HepG2 (cell line): ENCODE measurements around the gene GMPPB. TPM values are rescaled to one million over a fixed set of nuclear protein-coding genes. Genes with fewer than 3 reads are reported as not detected.
A peak's percentile ranks its signal among the peaks of the same experiment; 100 is the strongest.

Experiments
- DDIT3 ChIP-seq: sonication (generic); formaldehyde crosslinking; IDR thresholded peaks from 2 replicates; pipeline ENCODE4 v1.4.0; 2020; ENCODE audit warnings: mild to moderate bottlenecking, missing genetic modification reagents
- FOSL2 ChIP-seq: sonication (generic); formaldehyde crosslinking; IDR thresholded peaks from 2 replicates; pipeline ENCODE4 v1.4.0; 2020; ENCODE audit warnings: missing genetic modification reagents
- FOXP1 ChIP-seq, 2 experiments: fragments of 450-650 bp in 1 of 2; IDR thresholded peaks; 2 replicates each; pipeline ENCODE4 v1.6.1; 2017 to 2018; ENCODE audit warnings: antibody characterized with exemption in 1 of 2
- HMG20A ChIP-seq: IDR thresholded peaks from 2 replicates; pipeline ENCODE4 v1.6.1; 2016; ENCODE audit warnings: borderline replicate concordance
- HOXA7 ChIP-seq: sonication (generic); formaldehyde crosslinking; IDR thresholded peaks from 2 replicates; pipeline ENCODE4 v1.8.1; 2022; ENCODE audit warnings: mild to moderate bottlenecking, missing genetic modification reagents, moderate library complexity
- KLF15 ChIP-seq: sonication (generic); formaldehyde crosslinking; IDR thresholded peaks from 2 replicates; pipeline ENCODE4 v1.8.1; 2023; ENCODE audit warnings: borderline replicate concordance, mild to moderate bottlenecking, inconsistent platforms, missing genetic modification reagents, mixed read lengths
- REL ChIP-seq: sonication (generic); formaldehyde crosslinking; conservative IDR thresholded peaks from 2 replicates; pipeline ENCODE4 v1.8.0; 2022; ENCODE audit warnings: mild to moderate bottlenecking, missing genetic modification reagents, moderate library complexity
- RFX1 ChIP-seq: fragments of 450-650 bp; IDR thresholded peaks from 2 replicates; pipeline ENCODE4 v1.6.1; 2017
- RNF2 ChIP-seq: fragments of 450-650 bp; conservative IDR thresholded peaks from 2 replicates; pipeline ENCODE4 v1.6.1; 2016; ENCODE audit warnings: low read depth
- SMARCE1 ChIP-seq: fragments of 450-650 bp; IDR thresholded peaks from 2 replicates; pipeline ENCODE4 v1.6.1; 2017; ENCODE audit warnings: borderline replicate concordance
- ZNF138 ChIP-seq: sonication (generic); formaldehyde crosslinking; IDR thresholded peaks from 2 replicates; pipeline ENCODE4 v1.5.0; 2020; ENCODE audit warnings: mild to moderate bottlenecking, low read depth, missing genetic modification reagents
- ZNF333 ChIP-seq: sonication (generic); formaldehyde crosslinking; IDR thresholded peaks from 2 replicates; pipeline ENCODE4 v1.4.0; 2020; ENCODE audit warnings: mild to moderate bottlenecking, missing genetic modification reagents, borderline replicate concordance
- ZNF33A ChIP-seq: sonication (generic); formaldehyde crosslinking; IDR thresholded peaks from 2 replicates; pipeline ENCODE4 v1.5.1; 2020; ENCODE audit warnings: missing genetic modification reagents, mild to moderate bottlenecking, moderate library complexity, borderline replicate concordance
- ZNF562 ChIP-seq: sonication (generic); formaldehyde crosslinking; IDR thresholded peaks from 2 replicates; pipeline ENCODE4 v1.8.0; 2022; ENCODE audit warnings: missing genetic modification reagents, borderline replicate concordance
- ZNF607 ChIP-seq: sonication (generic); formaldehyde crosslinking; IDR thresholded peaks from 2 replicates; pipeline ENCODE4 v1.5.1; 2020; ENCODE audit warnings: missing genetic modification reagents, mild to moderate bottlenecking, borderline replicate concordance
- ZNF724P ChIP-seq: sonication (generic); formaldehyde crosslinking; IDR thresholded peaks from 2 replicates; pipeline ENCODE4 v1.8.0; 2022; ENCODE audit warnings: missing genetic modification reagents, borderline replicate concordance
- ZNF816 ChIP-seq: sonication (generic); formaldehyde crosslinking; IDR thresholded peaks from 2 replicates; pipeline ENCODE4 v1.8.0; 2022; ENCODE audit warnings: missing genetic modification reagents, mild to moderate bottlenecking, borderline replicate concordance
- polyA plus RNA-seq, 8 experiments: library from polyadenylated mRNA; depleted of rRNA in 3 of 8; stranded (reverse) in 7 of 8; unstranded in 1 of 8; fragments of >200 nt; fragmentation: Illumina TruSeq in 4 of 8; extraction: Trizol in 4 of 8; gene quantifications; 2 replicates each; pipeline versions ENCODE4 v1.2.1 to v1.2.3, GENCODE V29; 2011 to 2016; ENCODE audit warnings: low read depth in 4 of 8, missing spikeins in 1 of 8, mixed read lengths in 1 of 8; ENCODE audit not compliant: insufficient read depth in 1 of 8
- total RNA-seq, 5 experiments: library from RNA; depleted of rRNA; stranded (reverse); fragments of >200 nt; fragmentation: Illumina TruSeq; extraction: Trizol; gene quantifications; 2 replicates each; pipeline ENCODE4 v1.2.3, GENCODE V29; 2016; ENCODE audit warnings: low read depth in 1 of 5
- TF ChIP-seq, protein P1 (sequence below): fragments of 450-650 bp; IDR thresholded peaks from 2 replicates; pipeline ENCODE4 v1.6.1; 2016
- TF ChIP-seq, protein P2 (sequence below): sonication (generic); formaldehyde crosslinking; IDR thresholded peaks from 2 replicates; pipeline ENCODE4 v1.5.1; 2020; ENCODE audit warnings: mild to moderate bottlenecking, missing genetic modification reagents
- TF ChIP-seq, protein P3 (sequence below): sonication (generic); formaldehyde crosslinking; IDR thresholded peaks from 2 replicates; pipeline ENCODE4 v1.5.1; 2020; ENCODE audit warnings: mild to moderate bottlenecking, missing genetic modification reagents, borderline replicate concordance
- TF ChIP-seq, protein P4 (sequence below): IDR thresholded peaks from 2 replicates; pipeline ENCODE4 v1.6.1; 2016; ENCODE audit warnings: missing compliant biosample characterization, missing genetic modification reagents, borderline replicate concordance

Gene GMPPB
- total and polyA plus RNA-seq, 2 of the 13 experiments (the other 11 are each of a cell fraction or from before 2014, with no cell fraction given) = 6.5 to 23.1 TPM

DNA sequence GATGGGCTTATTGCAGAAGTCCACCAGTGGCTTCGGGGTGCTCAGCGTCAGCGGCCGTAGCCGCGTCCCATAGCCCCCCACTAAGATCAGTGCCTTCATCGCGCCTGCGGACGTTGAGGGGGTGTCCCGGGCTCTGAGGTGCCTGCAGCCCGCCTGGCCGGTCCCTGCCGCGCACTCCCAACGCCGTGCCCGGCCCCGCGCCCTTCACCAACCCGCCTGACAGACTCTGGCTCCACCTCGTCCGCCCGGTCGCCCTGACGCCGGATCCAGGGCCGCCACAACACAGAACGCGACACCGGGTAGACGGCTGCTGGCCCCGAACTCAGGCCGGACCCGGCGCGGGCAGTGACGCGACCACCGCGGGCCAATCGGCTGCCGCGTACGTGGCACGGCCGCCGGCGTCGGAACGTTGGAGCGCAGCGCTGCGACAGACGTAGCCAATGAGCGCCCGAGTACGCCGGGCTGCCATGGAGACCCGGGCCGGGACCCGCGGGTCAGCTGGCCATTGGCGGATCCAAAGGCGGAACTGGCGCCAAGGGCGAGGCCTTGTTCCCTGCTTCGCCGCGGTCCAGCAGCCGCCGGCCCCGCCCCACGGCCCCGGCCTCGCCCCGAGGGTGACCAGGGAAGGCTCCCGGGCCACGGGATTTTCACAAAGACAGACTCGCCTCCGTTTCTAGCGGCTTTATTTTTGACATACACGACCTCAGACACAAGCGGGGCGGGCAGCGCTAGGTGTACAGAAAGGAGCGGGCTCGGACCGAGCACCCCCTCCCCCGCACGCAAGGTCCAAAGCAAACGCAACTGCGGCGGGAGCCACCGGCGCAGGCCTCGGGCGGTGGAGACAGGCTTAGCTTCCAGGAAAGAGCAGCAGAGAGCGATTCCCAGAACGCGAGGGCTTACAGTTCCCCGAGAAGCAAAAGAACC is at the start of gene GMPPB (continued):
- TF ChIP-seq, protein P1, sequence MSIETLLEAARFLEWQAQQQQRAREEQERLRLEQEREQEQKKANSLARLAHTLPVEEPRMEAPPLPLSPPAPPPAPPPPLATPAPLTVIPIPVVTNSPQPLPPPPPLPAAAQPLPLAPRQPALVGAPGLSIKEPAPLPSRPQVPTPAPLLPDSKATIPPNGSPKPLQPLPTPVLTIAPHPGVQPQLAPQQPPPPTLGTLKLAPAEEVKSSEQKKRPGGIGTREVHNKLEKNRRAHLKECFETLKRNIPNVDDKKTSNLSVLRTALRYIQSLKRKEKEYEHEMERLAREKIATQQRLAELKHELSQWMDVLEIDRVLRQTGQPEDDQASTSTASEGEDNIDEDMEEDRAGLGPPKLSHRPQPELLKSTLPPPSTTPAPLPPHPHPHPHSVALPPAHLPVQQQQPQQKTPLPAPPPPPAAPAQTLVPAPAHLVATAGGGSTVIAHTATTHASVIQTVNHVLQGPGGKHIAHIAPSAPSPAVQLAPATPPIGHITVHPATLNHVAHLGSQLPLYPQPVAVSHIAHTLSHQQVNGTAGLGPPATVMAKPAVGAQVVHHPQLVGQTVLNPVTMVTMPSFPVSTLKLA = peak; percentile 35; the same call in 1 of the 2 replicates
- TF ChIP-seq, protein P2, sequence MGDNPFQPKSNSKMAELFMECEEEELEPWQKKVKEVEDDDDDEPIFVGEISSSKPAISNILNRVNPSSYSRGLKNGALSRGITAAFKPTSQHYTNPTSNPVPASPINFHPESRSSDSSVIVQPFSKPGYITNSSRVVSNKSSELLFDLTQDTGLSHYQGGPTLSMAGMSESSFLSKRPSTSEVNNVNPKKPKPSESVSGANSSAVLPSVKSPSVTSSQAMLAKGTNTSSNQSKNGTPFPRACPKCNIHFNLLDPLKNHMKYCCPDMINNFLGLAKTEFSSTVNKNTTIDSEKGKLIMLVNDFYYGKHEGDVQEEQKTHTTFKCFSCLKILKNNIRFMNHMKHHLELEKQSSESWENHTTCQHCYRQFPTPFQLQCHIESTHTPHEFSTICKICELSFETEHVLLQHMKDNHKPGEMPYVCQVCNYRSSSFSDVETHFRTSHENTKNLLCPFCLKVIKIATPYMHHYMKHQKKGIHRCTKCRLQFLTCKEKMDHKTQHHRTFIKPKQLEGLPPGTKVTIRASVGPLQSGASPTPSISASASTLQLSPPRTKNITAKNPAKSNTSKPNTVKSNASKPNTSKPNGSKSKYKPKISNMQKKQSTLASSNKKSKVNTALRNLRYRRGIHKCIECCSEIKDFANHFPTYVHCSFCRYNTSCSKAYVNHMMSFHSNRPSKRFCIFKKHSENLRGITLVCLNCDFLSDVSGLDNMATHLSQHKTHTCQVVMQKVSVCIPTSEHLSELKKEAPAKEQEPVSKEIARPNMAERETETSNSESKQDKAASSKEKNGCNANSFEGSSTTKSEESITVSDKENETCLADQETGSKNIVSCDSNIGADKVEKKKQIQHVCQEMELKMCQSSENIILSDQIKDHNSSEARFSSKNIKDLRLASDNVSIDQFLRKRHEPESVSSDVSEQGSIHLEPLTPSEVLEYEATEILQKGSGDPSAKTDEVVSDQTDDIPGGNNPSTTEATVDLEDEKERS (CRISPR knock-in tag) = no peak
- TF ChIP-seq, protein P3, sequence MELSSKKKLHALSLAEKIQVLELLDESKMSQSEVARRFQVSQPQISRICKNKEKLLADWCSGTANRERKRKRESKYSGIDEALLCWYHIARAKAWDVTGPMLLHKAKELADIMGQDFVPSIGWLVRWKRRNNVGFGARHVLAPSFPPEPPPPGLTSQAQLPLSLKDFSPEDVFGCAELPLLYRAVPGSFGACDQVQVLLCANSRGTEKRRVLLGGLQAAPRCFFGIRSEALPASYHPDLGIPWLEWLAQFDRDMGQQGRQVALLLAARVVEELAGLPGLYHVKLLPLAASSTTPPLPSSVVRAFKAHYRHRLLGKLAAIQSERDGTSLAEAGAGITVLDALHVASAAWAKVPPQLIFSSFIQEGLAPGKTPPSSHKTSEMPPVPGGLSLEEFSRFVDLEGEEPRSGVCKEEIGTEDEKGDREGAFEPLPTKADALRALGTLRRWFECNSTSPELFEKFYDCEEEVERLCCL (CRISPR knock-in tag) = no peak
- TF ChIP-seq ZNF333 = peak; percentile 89
- no peak; the same call in 1 of the 2 replicates for TF ChIP-seq FOSL2 (CRISPR knock-in tag)
- peak; percentile 79 for TF ChIP-seq ZNF607
- no peak; the same call in 1 of the 2 replicates for TF ChIP-seq KLF15 (CRISPR knock-in tag)
- no peak for TF ChIP-seq HOXA7 (CRISPR knock-in tag)
- TF ChIP-seq, protein P4, sequence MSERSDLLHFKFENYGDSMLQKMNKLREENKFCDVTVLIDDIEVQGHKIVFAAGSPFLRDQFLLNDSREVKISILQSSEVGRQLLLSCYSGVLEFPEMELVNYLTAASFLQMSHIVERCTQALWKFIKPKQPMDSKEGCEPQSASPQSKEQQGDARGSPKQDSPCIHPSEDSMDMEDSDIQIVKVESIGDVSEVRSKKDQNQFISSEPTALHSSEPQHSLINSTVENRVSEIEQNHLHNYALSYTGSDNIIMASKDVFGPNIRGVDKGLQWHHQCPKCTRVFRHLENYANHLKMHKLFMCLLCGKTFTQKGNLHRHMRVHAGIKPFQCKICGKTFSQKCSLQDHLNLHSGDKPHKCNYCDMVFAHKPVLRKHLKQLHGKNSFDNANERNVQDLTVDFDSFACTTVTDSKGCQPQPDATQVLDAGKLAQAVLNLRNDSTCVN (CRISPR knock-in tag) = 0 out of 2 replicates have a peak, but pooled peaks have one; percentile 8
- 0 out of 2 replicates have a peak, but pooled peaks have one; percentile 74 for TF ChIP-seq REL (CRISPR knock-in tag)
- no peak for TF ChIP-seq ZNF816 (CRISPR knock-in tag)
- TF ChIP-seq FOXP1 (IDR thresholded peaks at IDR 0.05) = no peak
- no peak for TF ChIP-seq FOXP1 (CRISPR knock-in tag; IDR thresholded peaks at IDR 0.05)
- no peak for TF ChIP-seq RNF2
- no peak for TF ChIP-seq ZNF562 (CRISPR knock-in tag)
- no peak for TF ChIP-seq HMG20A (CRISPR knock-in tag)
- no peak for TF ChIP-seq ZNF33A (CRISPR knock-in tag)
- TF ChIP-seq RFX1 = peak; percentile 91
- no peak for TF ChIP-seq SMARCE1
- 0 out of 2 replicates have a peak, but pooled peaks have one; percentile 48 for TF ChIP-seq ZNF138
- peak; percentile 34; the same call in 1 of the 2 replicates for TF ChIP-seq ZNF724P
- no peak for TF ChIP-seq DDIT3 (CRISPR knock-in tag)
